Panc1 (cell line): ENCODE measurements around the gene ECM1. TPM values are rescaled to one million over a fixed set of nuclear protein-coding genes. Genes with fewer than 3 reads are reported as not detected.

ENCODE experiments used
- ATAC-seq: fragments of 200-7000 bp; cut with Tn5 transposase; 2 replicates; pipeline ENCODE4 v1.9.1; 2020; ENCODE audit warnings: mild to moderate bottlenecking, moderate library complexity
- BruUV-seq: library from RNA; stranded (reverse); fragments of 400-500 nt; replicated peaks from 2 replicates; lab custom pipeline; 2021; lab: Mats Ljungman, UMichigan
- CTCF ChIA-PET: fragments of 300-600 bp; sonication (Branson Sonifier 250); formaldehyde crosslinking; loops from one replicate; lab custom pipeline; 2022; ENCODE audit warnings: antibody characterized with exemption; lab: Charles Lee
- POLR2A ChIA-PET: fragments of 300-600 bp; sonication (Branson Sonifier 250); formaldehyde crosslinking; loops from one replicate; lab custom pipeline; 2022; ENCODE audit warnings: antibody characterized with exemption; lab: Charles Lee
- DNase-seq: peaks from one replicate; pipeline ENCODE4 v3.0.0-alpha.2; 2010; ENCODE audit warnings: low read depth, low spot score
- H3K27ac ChIP-seq: 2 replicates; pipeline ENCODE4 v1.5.1; 2011; ENCODE audit warnings: mild to moderate bottlenecking, low read length, inconsistent platforms
- H3K27me3 ChIP-seq: fragments of 200-500 bp; sonication (Bioruptor generic); 2 replicates; pipeline ENCODE4 v1.6.0; 2014; ENCODE audit warnings: low read length, inconsistent platforms; ENCODE audit not compliant: control insufficient read depth, insufficient read depth
- H3K36me3 ChIP-seq: fragments of 200-500 bp; sonication (Bioruptor generic); 2 replicates; pipeline ENCODE4 v1.5.1; 2014; ENCODE audit warnings: inconsistent platforms, mild to moderate bottlenecking, low read length, moderate library complexity; ENCODE audit not compliant: control insufficient read depth, insufficient read depth
- H3K4me1 ChIP-seq: 2 replicates; pipeline ENCODE4 v1.5.1; 2011; ENCODE audit warnings: inconsistent platforms, mild to moderate bottlenecking, low read length, moderate library complexity; ENCODE audit not compliant: control insufficient read depth, insufficient read depth
- H3K4me3 ChIP-seq, 2 experiments: 2 replicates each; pipeline ENCODE4 v1.5.1; 2011 to 2012; ENCODE audit warnings: low read depth in 2 of 2, low read length in 2 of 2, mild to moderate bottlenecking in 2 of 2, inconsistent platforms in 1 of 2, moderate library complexity in 1 of 2
- H3K9me3 ChIP-seq: fragments of 200-500 bp; sonication (Bioruptor generic); 2 replicates; pipeline ENCODE4 v1.5.1; 2014; ENCODE audit warnings: low read depth, mild to moderate bottlenecking, inconsistent platforms, low read length, moderate library complexity; ENCODE audit not compliant: control insufficient read depth, insufficient read depth
- CTCF ChIP-seq: fragments of 450-650 bp; IDR thresholded peaks from 2 replicates; pipeline ENCODE4 v1.5.1; 2017; ENCODE audit warnings: mild to moderate bottlenecking
- POLR2AphosphoS5 ChIP-seq: IDR thresholded peaks from 2 replicates; pipeline ENCODE4 v1.6.1; 2012; ENCODE audit warnings: mild to moderate bottlenecking, low read depth, low read length, moderate library complexity
- REST ChIP-seq, 2 experiments: IDR thresholded peaks; 2 replicates each; pipeline ENCODE4 v1.6.1; 2011 to 2012; ENCODE audit warnings: low read depth in 2 of 2, control low read depth in 1 of 2, low read length in 1 of 2, mild to moderate bottlenecking in 1 of 2, moderate library complexity in 1 of 2; ENCODE audit not compliant: insufficient read depth in 1 of 2
- SIN3A ChIP-seq: IDR thresholded peaks from 2 replicates; pipeline ENCODE4 v1.6.1; 2012; ENCODE audit warnings: low read depth, mild to moderate bottlenecking, low read length, moderate library complexity, borderline replicate concordance; ENCODE audit not compliant: insufficient read depth
- TCF7L2 ChIP-seq: IDR thresholded peaks from 2 replicates; pipeline ENCODE4 v1.6.1; 2011; ENCODE audit warnings: mild to moderate bottlenecking, low read depth, low read length, inconsistent platforms
- in situ Hi-C: cut with HindIII; loops from 2 replicates; pipeline ENCODE4 v1.10.0; 2016; ENCODE audit warnings: low sequenced_read_pairs, low pct_unique_long_range_greater_than_20kb
- intact Hi-C: fragments of 100-400 bp; cut with micrococcal nuclease; formaldehyde crosslinking; loops from one replicate; pipeline ENCODE4 v1.10.0; 2022; ENCODE audit not compliant: unreplicated experiment
- total RNA-seq: library from RNA; stranded (reverse); gene quantifications from one replicate; pipeline ENCODE4 v1.2.1, GENCODE V29; 2021; ENCODE audit not compliant: unreplicated experiment

The ECM1 gene
- total RNA-seq, 1 experiment from 2014 or later, result 2.2 TPM

- in situ Hi-C loops, result no loop called here
- BruUV-seq, result no TSS peak
- H3K27me3 ChIP-seq, result no peaks in the 10 kb centered on the region
These were observed 46.2 kb downstream of the ECM1 start for GRCh38 chr1:150554086-150554452.

GRCh38 chr1:150555198-150555970 lies 47.5 kb downstream of the ECM1 start:
- TF ChIP-seq POLR2AphosphoS5 (no peak), REST (IDR thresholded peaks at IDR 0.05; ENCODE audit: insufficient read depth in 1 of 2, low read depth in 2 of 2, low read length in 1 of 2) (no peak), CTCF (no peak)
- no TSS peak for BruUV-seq
- intact Hi-C loops, result no loop called here

More at GRCh38 chr1:150554086-150554452, 46.2 kb downstream of the ECM1 start:
- ChIA-PET CTCF (no interaction called here), POLR2A (no interaction called here)
- DNase-seq (no peak), ATAC-seq (no peak)
- intact Hi-C loops, result no loop called here
- no peak overlapping the region for H3K27ac ChIP-seq
- H3K4me1 ChIP-seq, result peaks cover 27% of the 10 kb centered on the region
- H3K36me3 ChIP-seq, result no peaks in the 10 kb centered on the region
- no peak overlapping the region for H3K4me3 ChIP-seq
- TF ChIP-seq REST (IDR thresholded peaks at IDR 0.05; ENCODE audit: insufficient read depth in 1 of 2, low read depth in 2 of 2, low read length in 1 of 2) (no peak), SIN3A (no peak), POLR2AphosphoS5 (no peak), TCF7L2 (no peak), CTCF (no peak)
- no peaks in the 10 kb centered on the region for H3K9me3 ChIP-seq

More at GRCh38 chr1:150555198-150555970, 47.5 kb downstream of the ECM1 start:
- POLR2A ChIA-PET, result interaction anchor here (0.6 to 0.7 kb wide), 2 partner anchors 131 to 142 kb away, joined by 4 to 9 read pairs; partner anchors contain the start of gene GOLPH3L
- in situ Hi-C loops, result no loop called here
- ATAC-seq, result no peak
- peaks cover 30% of the 10 kb centered on the region for H3K4me1 ChIP-seq
- H3K27me3 ChIP-seq, result no peaks in the 10 kb centered on the region
- no peak for DNase-seq
- no peak overlapping the region for H3K27ac ChIP-seq
- no peaks in the 10 kb centered on the region for H3K9me3 ChIP-seq
- H3K4me3 ChIP-seq, result no peak overlapping the region
- H3K36me3 ChIP-seq, result no peaks in the 10 kb centered on the region
- CTCF ChIA-PET, result no interaction called here
